D721Med (cell line): ENCODE data around the gene CLIC5.

Experiments
- DNase-seq: peaks from one replicate; pipeline ENCODE4 v3.0.0; 2011; ENCODE audit warnings: low spot score; ENCODE audit not compliant: insufficient read length
- FAIRE-seq: peaks from 2 replicates; lab custom pipeline; 2011; peaks lifted over from hg19 to GRCh38; lab: Jason Lieb, UNC
- CTCF ChIP-seq: IDR thresholded peaks from 2 replicates; pipeline ENCODE4 v1.5.1; 2012; ENCODE audit warnings: mild to moderate bottlenecking, control low read depth; ENCODE audit not compliant: insufficient read depth; ENCODE audit errors: missing control alignments

The CLIC5 gene

GRCh38 chr6:45845567-45845966, 170.1 kb downstream of the CLIC5 start:
- no peak for TF ChIP-seq CTCF
- FAIRE-seq (no peak), DNase-seq (no peak)

GRCh38 chr6:45844986-45845385, 170.7 kb downstream of the CLIC5 start:
- no peak for FAIRE-seq
- no peak for TF ChIP-seq CTCF

GRCh38 chr6:45843848-45844521, 171.7 kb downstream of the CLIC5 start:
- TF ChIP-seq CTCF: no peak
- FAIRE-seq: no peak
- DNase-seq: no peak

More at GRCh38 chr6:45844986-45845385, 170.7 kb downstream of the CLIC5 start:
- no peak for DNase-seq

- FAIRE-seq (no peak), DNase-seq (no peak)
- TF ChIP-seq CTCF: no peak
Measured at GRCh38 chr6:45841062-45841461, 174.6 kb downstream of the CLIC5 start.

- no peak for TF ChIP-seq CTCF
- no peak for DNase-seq
- FAIRE-seq: no peak
Measured at GRCh38 chr6:45838996-45839395, 176.7 kb downstream of the CLIC5 start.

GRCh38 chr6:45838451-45838850, 177.2 kb downstream of the CLIC5 start:
- TF ChIP-seq CTCF: no peak

GRCh38 chr6:45837541-45838200, 178.0 kb downstream of the CLIC5 start:
- no peak for TF ChIP-seq CTCF
- no peak for DNase-seq
- no peak for FAIRE-seq

More at GRCh38 chr6:45838451-45838850, 177.2 kb downstream of the CLIC5 start:
- DNase-seq (no peak), FAIRE-seq (no peak)
